Dedifferentiated amniotic fluid mesenchymal stem cell (primary cell): ENCODE data around the gene CLDN5.

ENCODE experiments used
- DNase-seq: peaks from one replicate; pipeline ENCODE4 v3.0.0-alpha.2; 2016; ENCODE audit errors: extremely low spot score

The CLDN5 gene

GRCh38 chr22:19524170-19525115, at the start of gene CLDN5:
Gene CLDN5 (minus strand): TSS chr22:19524410. CDS start chr22:19524255, 155 bp downstream.
- DNase-seq, result no peak

GRCh38 chr22:19571995-19572394, 47.8 kb upstream of the CLDN5 start:
- DNase-seq, result no peak

- DNase-seq, result no peak
Observed at GRCh38 chr22:19571207-19571795, 47.1 kb upstream of the CLDN5 start.

GRCh38 chr22:19569976-19570375, 45.8 kb upstream of the CLDN5 start:
- no peak for DNase-seq

- no peak for DNase-seq
Observed at GRCh38 chr22:19569276-19569640, 45.0 kb upstream of the CLDN5 start.

- DNase-seq, result no peak
Observed at GRCh38 chr22:19568337-19569275, 44.4 kb upstream of the CLDN5 start.

- DNase-seq, result no peak
Observed at GRCh38 chr22:19567157-19568009, 43.2 kb upstream of the CLDN5 start.

GRCh38 chr22:19566279-19567156, 42.3 kb upstream of the CLDN5 start:
- no peak for DNase-seq

GRCh38 chr22:19565382-19566278, 41.4 kb upstream of the CLDN5 start:
- no peak for DNase-seq

GRCh38 chr22:19559956-19560355, 35.7 kb upstream of the CLDN5 start:
- no peak for DNase-seq

- DNase-seq, result no peak
Observed at GRCh38 chr22:19559324-19559811, 35.2 kb upstream of the CLDN5 start.

GRCh38 chr22:19556963-19557545, 32.8 kb upstream of the CLDN5 start:
- DNase-seq, result no peak

- no peak for DNase-seq
Observed at GRCh38 chr22:19555651-19556050, 31.4 kb upstream of the CLDN5 start.

GRCh38 chr22:19554834-19555404, 30.7 kb upstream of the CLDN5 start:
- no peak for DNase-seq

GRCh38 chr22:19553201-19553600, 29.0 kb upstream of the CLDN5 start:
- no peak for DNase-seq

- DNase-seq, result no peak
Observed at GRCh38 chr22:19550382-19550781, 26.2 kb upstream of the CLDN5 start.

- DNase-seq, result no peak
Observed at GRCh38 chr22:19549428-19549827, 25.2 kb upstream of the CLDN5 start.

- no peak for DNase-seq
Observed at GRCh38 chr22:19548964-19549363, 24.8 kb upstream of the CLDN5 start.
